ENCODE results near the gene NLGN2.

Gene NLGN2

DNA sequence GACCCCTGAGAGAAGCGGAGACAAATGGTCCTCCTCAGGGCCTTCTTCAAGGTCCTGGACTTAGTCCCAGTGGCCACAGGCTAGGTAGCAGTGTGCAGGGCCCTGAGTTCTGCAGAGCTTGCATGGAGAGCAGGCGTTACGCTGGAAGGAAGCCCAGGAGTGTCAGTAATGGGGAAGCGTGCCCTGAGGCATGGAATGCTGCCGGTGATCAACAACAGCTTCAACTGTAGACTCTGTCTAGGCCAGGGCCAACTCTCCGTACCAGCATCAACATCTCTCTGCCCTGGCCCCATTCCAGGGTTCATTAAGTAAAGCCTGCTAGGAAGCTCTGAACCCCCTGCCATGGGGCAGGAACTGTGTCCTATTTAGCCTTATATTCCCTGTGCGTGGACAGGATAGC is 27.3 kb upstream of the NLGN2 start:
- Histone ChIP-seq H3K4me3 (ENCODE audit: low read length) (peak overlapping the region; percentile 49), H3K9me3 (ENCODE audit: control insufficient read depth, low read length) (peaks cover 9% of the 10 kb centered on the region), H3K36me3 (ENCODE audit: control insufficient read depth, insufficient read depth, low read length, severe bottlenecking) (no peaks in the 10 kb centered on the region), H3K9ac (ENCODE audit: low read length) (no peak overlapping the region), H3K27me3 (replicated peaks; ENCODE audit: control insufficient read depth, insufficient read depth, low read length) (peaks cover 32% of the 10 kb centered on the region), H3K4me1 (ENCODE audit: control insufficient read depth, insufficient read depth, low read length) (peaks cover 15% of the 10 kb centered on the region)
- peak; percentile 70 for DNase-seq (ENCODE audit: low read depth)

DNA sequence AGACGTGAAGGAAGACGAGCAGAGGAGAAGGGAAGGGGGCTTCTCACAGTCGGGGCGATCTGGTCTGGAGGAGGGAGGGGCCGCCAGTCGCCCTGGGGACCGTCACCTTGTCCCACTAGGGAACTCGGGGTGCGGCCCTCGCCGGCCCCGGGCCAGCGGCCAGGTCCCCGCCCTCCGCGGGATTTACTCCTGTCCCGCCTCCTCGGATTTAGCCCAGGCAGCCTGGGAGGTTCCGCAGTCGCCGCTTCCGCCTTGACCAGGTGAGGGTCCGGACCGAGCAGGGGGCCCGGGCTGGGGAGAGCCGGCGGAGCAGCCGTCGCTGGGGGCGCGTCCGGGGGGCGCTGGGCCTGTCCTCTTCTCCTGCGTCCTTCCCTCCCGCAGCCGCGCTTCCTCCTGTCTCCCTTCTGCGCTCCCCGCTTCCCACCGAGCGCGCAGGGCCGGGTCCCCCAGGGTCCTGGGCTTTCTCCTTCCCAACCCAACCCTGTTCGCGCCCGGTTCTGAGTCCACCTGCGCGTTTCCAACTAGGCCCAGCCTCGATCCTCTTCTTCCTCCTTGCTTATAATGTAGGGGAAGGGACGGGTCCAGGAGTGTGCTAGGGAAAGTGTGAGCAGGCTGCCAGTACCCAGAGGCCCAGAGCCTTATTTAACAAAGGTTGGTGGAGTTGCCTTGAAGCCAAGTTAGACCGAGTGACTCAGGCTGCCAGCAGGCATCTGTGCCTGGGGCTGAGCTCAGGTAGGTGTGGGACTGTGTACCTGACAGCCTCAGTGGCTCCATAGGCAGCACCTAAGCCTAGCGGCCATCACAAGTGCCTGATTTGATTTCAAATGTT is 26.6 kb upstream of the NLGN2 start, which contains the start of gene TNK1:
TSS of gene TNK1 (plus strand) at position 235 of the 829 bp plus-strand sequence. CDS start 1,838 bp downstream, outside the sequence.
- DNase-seq (ENCODE audit: low read depth) = peak; percentile 19
- Histone ChIP-seq H3K9ac (ENCODE audit: low read length) (no peak within 1 kb of the TSS), H3K27me3 (replicated peaks; ENCODE audit: control insufficient read depth, insufficient read depth, low read length) (peaks cover 32% of the 10 kb centered on the region), H3K4me1 (ENCODE audit: control insufficient read depth, insufficient read depth, low read length) (peaks cover 15% of the 10 kb centered on the region), H3K36me3 (ENCODE audit: control insufficient read depth, insufficient read depth, low read length, severe bottlenecking) (no peaks in the 10 kb centered on the region), H3K4me3 (ENCODE audit: low read length) (peak within 1 kb of the TSS; percentile 49), H3K9me3 (ENCODE audit: control insufficient read depth, low read length) (peaks cover 9% of the 10 kb centered on the region)

DNA sequence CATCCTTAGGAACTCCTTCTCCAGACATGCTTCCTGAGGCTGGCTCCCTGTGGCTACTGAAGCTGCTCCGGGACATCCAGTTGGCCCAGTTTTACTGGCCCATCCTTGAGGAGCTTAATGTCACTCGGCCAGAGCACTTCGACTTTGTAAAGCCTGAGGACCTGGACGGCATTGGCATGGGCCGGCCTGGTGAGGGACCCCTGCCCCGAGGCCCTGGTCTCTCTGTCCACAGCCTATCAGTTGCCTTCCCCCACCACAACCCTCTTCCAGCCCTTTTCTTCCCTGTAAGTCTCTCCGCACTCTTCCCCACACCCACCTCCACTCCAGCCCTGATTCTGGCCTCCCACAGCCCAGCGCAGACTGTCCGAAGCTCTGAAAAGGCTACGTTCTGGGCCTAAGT is 24.7 kb upstream of the NLGN2 start:
- H3K9me3 ChIP-seq (ENCODE audit: control insufficient read depth, low read length) = peaks cover 9% of the 10 kb centered on the region
- H3K27me3 ChIP-seq (replicated peaks; ENCODE audit: control insufficient read depth, insufficient read depth, low read length) = peaks cover 32% of the 10 kb centered on the region
- no peak overlapping the region for H3K4me3 ChIP-seq (ENCODE audit: low read length)
- H3K4me1 ChIP-seq (ENCODE audit: control insufficient read depth, insufficient read depth, low read length) = peaks cover 15% of the 10 kb centered on the region
- no peak overlapping the region for H3K9ac ChIP-seq (ENCODE audit: low read length)
- DNase-seq (ENCODE audit: low read depth) = no peak
- H3K36me3 ChIP-seq (ENCODE audit: control insufficient read depth, insufficient read depth, low read length, severe bottlenecking) = peaks cover 1% of the 10 kb centered on the region

DNA sequence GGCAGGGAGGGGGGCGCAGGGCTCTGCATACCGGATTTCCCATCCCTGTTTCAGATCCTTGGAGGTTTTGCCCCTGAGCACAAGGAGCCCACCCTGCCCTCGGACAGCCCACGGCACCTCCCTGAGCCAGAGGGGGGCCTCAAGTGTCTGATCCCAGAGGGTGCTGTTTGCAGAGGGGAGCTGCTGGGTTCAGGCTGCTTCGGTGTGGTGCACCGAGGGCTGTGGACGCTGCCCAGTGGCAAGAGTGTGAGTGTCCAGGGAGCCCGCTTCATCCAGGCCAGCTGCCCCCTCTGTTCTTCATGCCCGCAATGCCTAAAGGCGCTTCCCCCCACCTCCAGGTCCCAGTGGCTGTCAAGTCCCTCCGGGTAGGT is 24.3 kb upstream of the NLGN2 start:
- peaks cover 5% of the 10 kb centered on the region for H3K36me3 ChIP-seq (ENCODE audit: control insufficient read depth, insufficient read depth, low read length, severe bottlenecking)
- peaks cover 15% of the 10 kb centered on the region for H3K4me1 ChIP-seq (ENCODE audit: control insufficient read depth, insufficient read depth, low read length)
- peaks cover 9% of the 10 kb centered on the region for H3K9me3 ChIP-seq (ENCODE audit: control insufficient read depth, low read length)
- no peak for DNase-seq (ENCODE audit: low read depth)
- peak overlapping the region; percentile 54 for H3K9ac ChIP-seq (ENCODE audit: low read length)
- peaks cover 32% of the 10 kb centered on the region for H3K27me3 ChIP-seq (replicated peaks; ENCODE audit: control insufficient read depth, insufficient read depth, low read length)
- H3K4me3 ChIP-seq (ENCODE audit: low read length) = peak overlapping the region; percentile 44

DNA sequence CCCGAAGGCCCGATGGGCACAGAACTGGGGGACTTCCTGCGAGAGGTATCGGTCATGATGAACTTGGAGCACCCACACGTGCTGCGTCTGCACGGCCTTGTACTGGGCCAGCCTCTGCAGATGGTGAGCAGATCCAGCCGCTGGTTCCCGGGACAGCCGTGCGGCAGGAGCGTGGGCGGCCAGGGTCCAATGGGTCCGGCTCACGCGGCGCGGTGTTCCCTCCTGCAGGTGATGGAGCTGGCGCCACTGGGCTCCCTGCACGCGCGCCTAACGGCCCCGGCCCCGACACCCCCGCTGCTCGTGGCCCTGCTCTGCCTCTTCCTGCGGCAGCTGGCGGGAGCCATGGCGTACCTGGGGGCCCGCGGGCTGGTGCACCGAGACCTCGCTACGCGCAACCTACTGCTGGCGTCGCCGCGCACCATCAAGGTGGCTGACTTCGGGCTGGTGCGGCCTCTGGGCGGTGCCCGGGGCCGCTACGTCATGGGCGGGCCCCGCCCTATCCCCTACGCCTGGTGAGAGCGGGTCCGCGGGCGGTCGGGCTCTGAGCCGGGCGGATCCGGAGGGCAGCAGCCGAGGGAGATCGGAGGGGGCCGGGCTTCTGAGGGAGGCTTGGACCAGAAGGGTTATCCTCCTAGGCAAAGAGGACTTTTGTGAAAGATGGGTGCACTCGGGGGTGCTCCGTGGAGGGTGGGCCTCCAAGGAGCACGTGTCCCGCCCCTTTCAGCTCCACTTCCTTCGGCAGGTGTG is 23.7 kb upstream of the NLGN2 start:
- H3K9ac ChIP-seq (ENCODE audit: low read length) = peak overlapping the region; percentile 54
- peaks cover 9% of the 10 kb centered on the region for H3K9me3 ChIP-seq (ENCODE audit: control insufficient read depth, low read length)
- H3K27me3 ChIP-seq (replicated peaks; ENCODE audit: control insufficient read depth, insufficient read depth, low read length) = peaks cover 32% of the 10 kb centered on the region
- H3K4me1 ChIP-seq (ENCODE audit: control insufficient read depth, insufficient read depth, low read length) = peaks cover 15% of the 10 kb centered on the region
- H3K36me3 ChIP-seq (ENCODE audit: control insufficient read depth, insufficient read depth, low read length, severe bottlenecking) = peaks cover 10% of the 10 kb centered on the region
- H3K4me3 ChIP-seq (ENCODE audit: low read length) = peak overlapping the region; percentile 44
- DNase-seq (ENCODE audit: low read depth) = peak; percentile 66

DNA sequence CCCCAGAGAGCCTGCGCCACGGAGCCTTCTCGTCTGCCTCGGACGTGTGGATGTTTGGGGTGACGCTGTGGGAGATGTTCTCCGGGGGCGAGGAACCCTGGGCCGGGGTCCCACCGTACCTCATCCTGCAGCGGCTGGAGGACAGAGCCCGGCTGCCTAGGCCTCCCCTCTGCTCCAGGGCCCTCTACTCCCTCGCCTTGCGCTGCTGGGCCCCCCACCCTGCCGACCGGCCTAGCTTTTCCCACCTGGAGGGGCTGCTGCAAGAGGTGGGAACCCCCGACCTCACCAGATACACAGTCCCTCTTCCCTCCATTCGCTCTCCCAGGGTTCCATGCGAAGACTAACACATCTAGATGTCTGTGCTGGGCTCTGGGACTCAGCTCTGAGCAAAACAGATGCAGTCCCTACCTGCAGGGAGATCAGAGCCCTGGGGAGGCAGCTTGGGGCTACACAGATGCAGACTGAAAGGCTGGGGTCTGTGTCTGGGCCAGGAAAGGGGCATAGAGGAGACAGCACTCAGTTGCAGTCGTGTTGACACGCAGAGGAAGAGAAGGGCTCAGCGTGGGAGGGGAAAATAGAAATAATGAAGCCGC is 23.1 kb upstream of the NLGN2 start:
- Histone ChIP-seq H3K9me3 (ENCODE audit: control insufficient read depth, low read length) (peaks cover 3% of the 10 kb centered on the region), H3K4me3 (ENCODE audit: low read length) (peak overlapping the region; percentile 44), H3K9ac (ENCODE audit: low read length) (no peak overlapping the region), H3K36me3 (ENCODE audit: control insufficient read depth, insufficient read depth, low read length, severe bottlenecking) (peaks cover 17% of the 10 kb centered on the region), H3K4me1 (ENCODE audit: control insufficient read depth, insufficient read depth, low read length) (peaks cover 15% of the 10 kb centered on the region), H3K27me3 (replicated peaks; ENCODE audit: control insufficient read depth, insufficient read depth, low read length) (peaks cover 30% of the 10 kb centered on the region)
- DNase-seq (ENCODE audit: low read depth) = no peak

DNA sequence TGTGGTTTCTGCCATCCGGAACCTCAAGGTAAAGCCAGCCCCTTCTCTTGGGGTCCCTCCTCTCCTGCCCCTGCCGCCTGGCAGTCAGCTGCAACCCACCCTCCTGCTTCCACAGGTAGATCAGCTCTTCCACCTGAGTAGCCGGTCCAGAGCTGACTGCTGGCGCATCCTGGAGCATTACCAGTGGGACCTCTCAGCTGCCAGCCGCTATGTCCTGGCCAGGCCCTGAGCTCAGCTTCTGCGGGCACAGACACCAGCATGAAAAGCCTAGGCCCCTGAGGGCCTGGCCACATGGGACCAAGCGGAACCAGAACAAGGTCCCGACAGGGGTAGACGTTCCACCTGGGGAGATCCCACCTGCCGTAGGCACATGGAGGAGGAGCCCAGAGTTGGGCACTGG is 18.8 kb upstream of the NLGN2 start:
- Histone ChIP-seq H3K9ac (ENCODE audit: low read length) (no peak overlapping the region), H3K4me1 (ENCODE audit: control insufficient read depth, insufficient read depth, low read length) (peaks cover 3% of the 10 kb centered on the region), H3K4me3 (ENCODE audit: low read length) (no peak overlapping the region), H3K9me3 (ENCODE audit: control insufficient read depth, low read length) (no peaks in the 10 kb centered on the region), H3K36me3 (ENCODE audit: control insufficient read depth, insufficient read depth, low read length, severe bottlenecking) (peaks cover 48% of the 10 kb centered on the region), H3K27me3 (replicated peaks; ENCODE audit: control insufficient read depth, insufficient read depth, low read length) (no peaks in the 10 kb centered on the region)
- no peak for DNase-seq (ENCODE audit: low read depth)

DNA sequence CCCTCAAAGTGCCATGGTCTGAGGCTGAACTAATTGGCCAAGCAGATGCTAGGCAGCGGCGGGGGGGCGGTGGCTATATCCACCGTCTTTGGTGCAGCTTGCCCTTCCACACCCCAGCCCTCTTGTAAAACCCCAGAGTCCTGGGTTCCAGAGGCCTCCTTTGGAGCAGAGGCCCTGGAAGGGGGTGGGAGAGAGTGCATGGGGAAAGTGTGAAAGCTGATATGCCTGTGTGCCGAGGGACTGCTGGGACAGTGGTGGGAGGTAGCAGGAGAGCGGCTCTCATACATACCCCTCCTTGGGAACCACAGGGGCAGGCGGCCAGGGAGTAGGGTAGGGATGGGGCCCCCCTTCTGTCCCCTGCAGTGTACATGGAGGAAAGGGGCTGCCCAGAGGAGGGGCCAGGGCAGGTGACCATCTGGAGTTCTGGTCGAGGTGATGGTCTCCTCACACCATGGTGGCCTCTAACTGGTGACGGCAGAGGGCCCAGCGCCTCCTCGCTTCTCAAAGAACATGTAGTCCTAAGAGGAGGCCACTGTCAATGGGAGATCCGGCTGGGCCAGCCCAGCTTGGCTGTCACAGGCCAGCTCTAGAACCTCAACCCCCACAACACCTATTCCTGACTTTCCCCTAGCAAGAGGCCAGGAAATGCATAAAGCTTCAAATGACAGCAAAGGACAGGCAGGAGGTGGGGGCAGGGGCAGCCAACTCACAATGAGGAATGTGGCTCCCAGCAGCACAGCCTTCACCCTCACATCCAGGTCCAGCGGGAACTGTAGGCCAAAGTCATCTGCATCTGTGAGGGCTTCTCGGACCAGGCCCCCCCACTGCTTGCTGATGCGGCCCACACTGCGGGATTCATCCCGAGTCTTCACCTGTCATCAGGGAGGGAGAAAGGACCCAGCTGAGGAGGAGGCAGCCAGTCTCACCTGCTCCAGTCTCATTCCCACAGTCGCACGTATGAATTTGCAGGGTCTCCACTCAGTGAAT is 17.4 kb upstream of the NLGN2 start:
- Histone ChIP-seq H3K4me3 (ENCODE audit: low read length) (no peak overlapping the region), H3K27me3 (replicated peaks; ENCODE audit: control insufficient read depth, insufficient read depth, low read length) (no peaks in the 10 kb centered on the region), H3K9ac (ENCODE audit: low read length) (no peak overlapping the region), H3K9me3 (ENCODE audit: control insufficient read depth, low read length) (no peaks in the 10 kb centered on the region), H3K36me3 (ENCODE audit: control insufficient read depth, insufficient read depth, low read length, severe bottlenecking) (peaks cover 48% of the 10 kb centered on the region), H3K4me1 (ENCODE audit: control insufficient read depth, insufficient read depth, low read length) (peaks cover 3% of the 10 kb centered on the region)
- DNase-seq (ENCODE audit: low read depth) = no peak

DNA sequence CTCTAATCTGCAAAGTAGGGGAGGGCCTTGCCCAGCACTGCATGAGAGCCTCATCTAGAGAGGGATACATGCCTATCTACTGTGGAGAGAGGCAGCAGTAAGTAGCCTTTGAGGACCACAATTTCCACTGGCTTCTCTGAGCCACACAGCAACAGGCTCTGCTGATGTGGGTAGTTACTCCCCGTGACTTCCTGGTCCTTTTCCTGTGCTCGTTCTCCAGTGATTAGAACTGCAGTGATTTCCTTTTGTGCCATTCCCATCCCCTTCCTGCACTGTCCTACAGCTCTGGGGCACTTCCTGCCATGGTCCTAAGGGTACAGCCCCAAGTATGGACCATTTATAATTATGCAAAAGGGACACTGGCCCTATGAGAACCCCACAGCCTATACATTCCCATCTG is 16.3 kb upstream of the NLGN2 start:
- Histone ChIP-seq H3K9ac (ENCODE audit: low read length) (no peak overlapping the region), H3K27me3 (replicated peaks; ENCODE audit: control insufficient read depth, insufficient read depth, low read length) (no peaks in the 10 kb centered on the region), H3K4me3 (ENCODE audit: low read length) (no peak overlapping the region), H3K4me1 (ENCODE audit: control insufficient read depth, insufficient read depth, low read length) (peaks cover 3% of the 10 kb centered on the region), H3K36me3 (ENCODE audit: control insufficient read depth, insufficient read depth, low read length, severe bottlenecking) (peaks cover 48% of the 10 kb centered on the region), H3K9me3 (ENCODE audit: control insufficient read depth, low read length) (no peaks in the 10 kb centered on the region)
- DNase-seq (ENCODE audit: low read depth) = no peak

DNA sequence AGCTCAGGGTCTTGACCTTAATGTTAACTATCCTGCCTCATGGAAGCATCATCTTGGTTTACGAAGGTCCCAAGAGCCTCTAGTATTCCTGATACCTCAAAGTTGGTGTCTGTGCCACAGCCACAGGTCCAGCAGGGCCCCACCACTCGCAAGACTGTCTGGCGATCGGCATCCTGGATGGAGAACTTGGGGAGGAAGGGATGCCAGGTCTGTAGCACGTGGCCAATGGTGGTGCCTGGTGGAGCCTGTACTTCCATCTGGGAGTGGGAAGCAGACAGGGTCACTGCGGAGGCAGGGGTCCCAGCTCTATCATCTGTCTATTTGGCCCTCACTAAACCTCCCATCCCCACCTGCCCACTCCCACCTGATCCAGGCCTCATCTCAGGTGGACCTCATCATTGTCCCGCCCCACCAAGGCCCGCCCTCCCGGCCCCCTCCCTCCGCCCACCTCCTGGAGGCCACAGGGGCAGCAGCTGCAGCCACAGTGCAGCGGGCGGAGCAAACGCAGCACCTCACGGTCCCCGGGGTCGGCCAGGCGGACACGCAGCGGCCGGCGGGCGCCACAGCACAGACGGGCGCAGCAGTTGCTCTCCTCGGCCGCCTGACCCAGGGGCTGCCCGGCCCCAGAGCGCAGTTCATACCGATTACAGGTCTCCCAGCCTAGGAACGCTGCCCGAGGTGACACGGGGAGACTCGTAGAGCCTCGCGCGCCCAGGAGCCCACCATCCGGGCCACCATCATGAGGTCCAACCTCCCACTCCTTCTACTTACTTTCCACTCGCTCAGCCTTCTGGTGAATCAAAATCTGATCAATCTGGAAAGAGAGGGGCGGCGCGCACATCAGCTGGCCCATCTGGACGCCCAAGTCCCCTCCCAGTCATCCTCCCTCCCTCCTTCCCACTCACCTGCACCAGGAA is 14.7 kb upstream of the NLGN2 start:
- H3K4me1 ChIP-seq (ENCODE audit: control insufficient read depth, insufficient read depth, low read length) = peaks cover 3% of the 10 kb centered on the region
- peak overlapping the region; percentile 91 for H3K4me3 ChIP-seq (ENCODE audit: low read length)
- DNase-seq (ENCODE audit: low read depth) = no peak
- peaks cover 46% of the 10 kb centered on the region for H3K36me3 ChIP-seq (ENCODE audit: control insufficient read depth, insufficient read depth, low read length, severe bottlenecking)
- no peaks in the 10 kb centered on the region for H3K27me3 ChIP-seq (replicated peaks; ENCODE audit: control insufficient read depth, insufficient read depth, low read length)
- H3K9ac ChIP-seq (ENCODE audit: low read length) = peak overlapping the region; percentile 92
- H3K9me3 ChIP-seq (ENCODE audit: control insufficient read depth, low read length) = no peaks in the 10 kb centered on the region
